A673 (cell line): ENCODE results near the gene TBC1D22A. TPM values are rescaled to one million over a fixed set of nuclear protein-coding genes. Genes with fewer than 3 reads are reported as not detected.

Experiments used
- BruUV-seq: library from RNA; stranded (reverse); fragments of 400-500 nt; replicated peaks from 2 replicates; lab custom pipeline; 2021; lab: Mats Ljungman, UMichigan
- CTCF ChIA-PET: fragments of 300-600 bp; sonication (Branson Sonifier 250); formaldehyde crosslinking; loops from one replicate; lab custom pipeline; 2022; ENCODE audit warnings: antibody characterized with exemption; lab: Charles Lee
- POLR2A ChIA-PET: fragments of 300-600 bp; sonication (Branson Sonifier 250); formaldehyde crosslinking; loops from one replicate; lab custom pipeline; 2022; ENCODE audit warnings: antibody characterized with exemption; ENCODE audit not compliant: low non-redundant PET; lab: Charles Lee
- DNase-seq: peaks from one replicate; pipeline ENCODE4 v3.0.0-alpha.2; 2015; ENCODE audit warnings: low spot score
- H3K27ac ChIP-seq: fragments of 200-600 bp; sonication (generic); 2 replicates; pipeline ENCODE4 v1.5.1; 2016; ENCODE audit warnings: mixed run types, low read depth, mild to moderate bottlenecking, mixed read lengths, antibody characterized with exemption, low read length; ENCODE audit not compliant: poor library complexity, severe bottlenecking
- H3K27me3 ChIP-seq: fragments of 200-600 bp; sonication (generic); replicated peaks from 2 replicates; pipeline ENCODE4 v1.6.1; 2017; ENCODE audit warnings: mixed run types, low read depth, mild to moderate bottlenecking, mixed read lengths, antibody characterized with exemption, low read length; ENCODE audit not compliant: insufficient read depth, poor library complexity
- H3K36me3 ChIP-seq: fragments of 200-600 bp; sonication (generic); 2 replicates; pipeline ENCODE4 v1.6.1; 2016; ENCODE audit warnings: mixed run types, mild to moderate bottlenecking, mixed read lengths, antibody characterized with exemption, low read length; ENCODE audit not compliant: insufficient read depth, poor library complexity, severe bottlenecking
- H3K4me1 ChIP-seq: fragments of 200-600 bp; sonication (generic); 2 replicates; pipeline ENCODE4 v1.6.1; 2017; ENCODE audit warnings: mixed run types, mild to moderate bottlenecking, mixed read lengths, antibody characterized with exemption, low read length; ENCODE audit not compliant: insufficient read depth, poor library complexity, severe bottlenecking
- H3K4me3 ChIP-seq: fragments of 200-600 bp; sonication (generic); 2 replicates; pipeline ENCODE4 v1.5.1; 2016; ENCODE audit warnings: low read depth, mixed run types, mild to moderate bottlenecking, mixed read lengths, low read length; ENCODE audit not compliant: poor library complexity, severe bottlenecking
- H3K9me3 ChIP-seq: fragments of 200-600 bp; sonication (generic); 2 replicates; pipeline ENCODE4 v1.6.1; 2016; ENCODE audit warnings: mixed run types, low read depth, mild to moderate bottlenecking, mixed read lengths, antibody characterized with exemption, low read length; ENCODE audit not compliant: poor library complexity, severe bottlenecking
- CTCF ChIP-seq: fragments of 300-800, 200-600 bp; sonication (generic); conservative IDR thresholded peaks from 2 replicates; pipeline ENCODE4 v1.5.1; 2017; ENCODE audit warnings: low read depth, mild to moderate bottlenecking, antibody characterized with exemption, low read length, moderate library complexity, mixed read lengths
- EZH2 ChIP-seq: fragments of 200-600 bp; sonication (generic); IDR thresholded peaks from 2 replicates; pipeline ENCODE4 v1.6.1; 2017; ENCODE audit warnings: borderline replicate concordance, low read depth, mild to moderate bottlenecking, mixed read lengths, antibody characterized with exemption, low read length; ENCODE audit not compliant: poor library complexity, severe bottlenecking
- intact Hi-C: fragments of 100-400 bp; cut with micrococcal nuclease; formaldehyde crosslinking; loops from one replicate; pipeline ENCODE4 v1.10.0; 2022; ENCODE audit not compliant: unreplicated experiment
- total RNA-seq: library from RNA; stranded (reverse); gene quantifications from 2 replicates; pipeline ENCODE4 v1.2.3, GENCODE V29; 2021

The TBC1D22A gene
- total RNA-seq, 1 experiment from 2014 or later, result 22.5 TPM

DNA sequence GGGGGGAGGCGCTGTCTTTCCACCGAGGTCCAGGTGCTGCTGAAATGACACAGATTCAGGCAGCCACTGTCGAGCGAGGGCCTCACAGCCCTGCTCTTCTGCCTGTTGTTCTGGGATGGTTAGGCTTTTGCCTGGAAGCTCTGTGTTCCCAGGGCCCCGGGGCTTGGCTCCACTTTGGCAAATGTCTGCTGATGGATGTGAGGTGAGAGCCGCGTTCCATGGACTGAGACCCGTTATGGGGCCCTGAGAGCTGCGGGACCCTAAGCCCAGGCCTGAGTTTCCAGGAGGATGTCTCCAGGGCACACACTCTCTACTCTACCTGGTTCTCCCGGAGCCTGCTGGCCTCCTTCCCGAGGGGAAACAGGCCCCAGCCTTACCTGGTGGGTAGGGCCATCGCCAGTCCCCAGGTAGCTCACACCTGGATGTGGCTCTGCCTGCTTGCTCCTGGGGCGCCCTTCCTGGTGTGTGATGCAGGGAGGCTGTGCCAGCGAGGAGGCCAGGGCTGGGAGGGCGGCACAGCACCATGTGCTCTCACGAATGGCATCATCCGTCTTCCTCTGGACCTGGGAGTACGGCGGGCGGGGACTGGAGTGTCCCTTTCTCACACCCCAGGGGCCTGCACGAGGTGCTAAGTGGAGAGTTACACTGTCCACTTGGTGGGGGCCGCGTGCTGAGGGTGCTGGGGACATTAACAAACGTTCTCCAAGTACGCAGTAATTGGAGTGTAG, 435.5 kb downstream of the TBC1D22A start:
- CTCF ChIA-PET, result no interaction called here
- Histone ChIP-seq H3K27ac (no peak overlapping the region), H3K4me1 (no peaks in the 10 kb centered on the region), H3K27me3 (no peaks in the 10 kb centered on the region), H3K9me3 (no peaks in the 10 kb centered on the region), H3K36me3 (no peaks in the 10 kb centered on the region), H3K4me3 (no peak overlapping the region)
- POLR2A ChIA-PET, result interaction anchor here (0.5 kb wide), 1 partner anchor 103 kb away, joined by 3 read pairs; no protein-coding TSS in a partner anchor
- TF ChIP-seq CTCF (no peak), EZH2 (no peak)
- no peak for DNase-seq
- intact Hi-C loops, result no loop called here
- no TSS peak for BruUV-seq

GRCh38 chr22:47198801-47199251, 436.4 kb downstream of the TBC1D22A start:
- Histone ChIP-seq H3K27me3 (no peaks in the 10 kb centered on the region), H3K4me3 (no peak overlapping the region), H3K9me3 (no peaks in the 10 kb centered on the region), H3K4me1 (no peaks in the 10 kb centered on the region), H3K36me3 (no peaks in the 10 kb centered on the region), H3K27ac (no peak overlapping the region)
- TF ChIP-seq EZH2, result no peak
- no peak for TF ChIP-seq CTCF
- intact Hi-C loops, result no loop called here
- no peak for DNase-seq
- ChIA-PET POLR2A (no interaction called here), CTCF (no interaction called here)
- BruUV-seq, result no TSS peak

- intact Hi-C loops, result no loop called here
- Histone ChIP-seq H3K9me3 (no peaks in the 10 kb centered on the region), H3K36me3 (no peaks in the 10 kb centered on the region), H3K27ac (no peak overlapping the region), H3K4me1 (no peaks in the 10 kb centered on the region), H3K27me3 (no peaks in the 10 kb centered on the region), H3K4me3 (no peak overlapping the region)
- DNase-seq, result no peak
- ChIA-PET POLR2A (no interaction called here), CTCF (no interaction called here)
- BruUV-seq, result no TSS peak
- TF ChIP-seq EZH2, result no peak
- TF ChIP-seq CTCF, result no peak
Observed at GRCh38 chr22:47199261-47199978, 437.0 kb downstream of the TBC1D22A start.
